NCI-H187 (cell line): Measurements from ENCODE around the gene TEX2.
A peak's percentile ranks its signal among the peaks of the same experiment; 100 is the strongest.
"Not testable (repeated sequence)": the region's sequence is repeated elsewhere in the genome, so short reads cannot be mapped to it uniquely, and the experiment has no call there.

Experiments
- DNase-seq, 2 experiments: peaks; one replicate each; lab custom pipeline; 2025; lab: John Stamatoyannopoulos, UW

TEX2 gene

GRCh38 chr17:64138441-64138840, 124.6 kb downstream of the TEX2 start:
- no peak for DNase-seq

GRCh38 chr17:64135000-64135399, 128.1 kb downstream of the TEX2 start:
- no peak for DNase-seq

- no peak for DNase-seq
Observed at GRCh38 chr17:64134216-64134970, 128.7 kb downstream of the TEX2 start.

- peak in 1 of 2 experiments; percentile 21 for DNase-seq
Observed at GRCh38 chr17:64133546-64134215, 129.4 kb downstream of the TEX2 start.

- DNase-seq: no peak
Observed at GRCh38 chr17:64131606-64132270, 131.3 kb downstream of the TEX2 start.

- no peak for DNase-seq
Observed at GRCh38 chr17:64130559-64131001, 132.5 kb downstream of the TEX2 start.

GRCh38 chr17:64129765-64130558, 133.1 kb downstream of the TEX2 start, which contains the start of gene ERN1:
ERN1 (minus strand) TSS chr17:64130144; CDS start chr17:64130029, 115 bp downstream.
- peak; percentile 41 to 72 for DNase-seq

- no peak for DNase-seq
Observed at GRCh38 chr17:64129515-64129764, 133.6 kb downstream of the TEX2 start.

- DNase-seq: no peak
Observed at GRCh38 chr17:64128787-64129514, 134.1 kb downstream of the TEX2 start.

- DNase-seq: no peak
Observed at GRCh38 chr17:64126918-64127317, 136.1 kb downstream of the TEX2 start.

GRCh38 chr17:64125937-64126336, 137.1 kb downstream of the TEX2 start:
- DNase-seq: no peak

GRCh38 chr17:64124609-64125008, 138.5 kb downstream of the TEX2 start:
- DNase-seq: no peak

GRCh38 chr17:64123114-64123513, 139.9 kb downstream of the TEX2 start:
- DNase-seq: no peak

- not testable (repeated sequence) for DNase-seq
Observed at GRCh38 chr17:64120972-64121786, 141.9 kb downstream of the TEX2 start.

GRCh38 chr17:64120159-64120810, 142.8 kb downstream of the TEX2 start:
- no peak for DNase-seq

GRCh38 chr17:64117981-64118979, 144.8 kb downstream of the TEX2 start:
- DNase-seq: no peak

GRCh38 chr17:64115822-64116534, 147.1 kb downstream of the TEX2 start:
- DNase-seq: no peak

GRCh38 chr17:64115043-64115698, 147.9 kb downstream of the TEX2 start:
- no peak for DNase-seq
